C4-2B (cell line): Measurements from ENCODE around the gene INPP5J.

Source experiments
- ZFX ChIP-seq: fragments of 450-650 bp; IDR thresholded peaks from 2 replicates; pipeline ENCODE4 v1.6.1; 2017
- TF ChIP-seq, protein P1 (sequence below): fragments of 450-650 bp; conservative IDR thresholded peaks from 2 replicates; pipeline ENCODE4 v1.5.1; 2017; ENCODE audit warnings: mild to moderate bottlenecking

DNA sequence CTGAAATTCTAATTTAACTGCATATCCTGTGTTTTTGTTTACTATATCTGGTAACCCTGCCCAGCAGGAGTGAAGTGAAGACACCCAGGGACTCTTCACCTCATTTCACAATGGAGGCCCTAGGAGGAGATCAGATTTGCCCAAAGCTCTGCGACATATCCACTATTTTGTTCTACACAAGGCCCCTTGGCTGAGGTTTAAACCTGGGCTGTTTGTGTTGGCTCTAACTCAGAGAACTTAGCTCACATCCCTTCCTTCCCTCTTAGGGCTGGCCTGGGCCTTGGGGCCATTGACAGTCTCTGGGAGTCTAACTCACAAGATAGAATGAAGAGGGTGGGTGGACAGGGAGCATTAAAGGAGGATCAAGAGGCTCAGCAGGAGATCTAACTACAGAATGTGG lies 25.7 kb downstream of the INPP5J start:
- TF ChIP-seq, protein P1, sequence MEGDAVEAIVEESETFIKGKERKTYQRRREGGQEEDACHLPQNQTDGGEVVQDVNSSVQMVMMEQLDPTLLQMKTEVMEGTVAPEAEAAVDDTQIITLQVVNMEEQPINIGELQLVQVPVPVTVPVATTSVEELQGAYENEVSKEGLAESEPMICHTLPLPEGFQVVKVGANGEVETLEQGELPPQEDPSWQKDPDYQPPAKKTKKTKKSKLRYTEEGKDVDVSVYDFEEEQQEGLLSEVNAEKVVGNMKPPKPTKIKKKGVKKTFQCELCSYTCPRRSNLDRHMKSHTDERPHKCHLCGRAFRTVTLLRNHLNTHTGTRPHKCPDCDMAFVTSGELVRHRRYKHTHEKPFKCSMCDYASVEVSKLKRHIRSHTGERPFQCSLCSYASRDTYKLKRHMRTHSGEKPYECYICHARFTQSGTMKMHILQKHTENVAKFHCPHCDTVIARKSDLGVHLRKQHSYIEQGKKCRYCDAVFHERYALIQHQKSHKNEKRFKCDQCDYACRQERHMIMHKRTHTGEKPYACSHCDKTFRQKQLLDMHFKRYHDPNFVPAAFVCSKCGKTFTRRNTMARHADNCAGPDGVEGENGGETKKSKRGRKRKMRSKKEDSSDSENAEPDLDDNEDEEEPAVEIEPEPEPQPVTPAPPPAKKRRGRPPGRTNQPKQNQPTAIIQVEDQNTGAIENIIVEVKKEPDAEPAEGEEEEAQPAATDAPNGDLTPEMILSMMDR, result no peak
- no peak for TF ChIP-seq ZFX
